Activated CD4-positive, alpha-beta T cell treated with anti-CD3 and anti-CD28 coated beads, Interleukin-2, Interleukin-4, amounts not matched to agents 100 ng/mL and 50 ng/mL, durations not matched to agents 16 hours and 8 hours (primary cell): ENCODE data around the gene PARD3.

Source experiments
- DNase-seq: peaks from one replicate; pipeline ENCODE4 v3.0.0-alpha.2; 2020; ENCODE audit warnings: low spot score

Gene PARD3

DNA sequence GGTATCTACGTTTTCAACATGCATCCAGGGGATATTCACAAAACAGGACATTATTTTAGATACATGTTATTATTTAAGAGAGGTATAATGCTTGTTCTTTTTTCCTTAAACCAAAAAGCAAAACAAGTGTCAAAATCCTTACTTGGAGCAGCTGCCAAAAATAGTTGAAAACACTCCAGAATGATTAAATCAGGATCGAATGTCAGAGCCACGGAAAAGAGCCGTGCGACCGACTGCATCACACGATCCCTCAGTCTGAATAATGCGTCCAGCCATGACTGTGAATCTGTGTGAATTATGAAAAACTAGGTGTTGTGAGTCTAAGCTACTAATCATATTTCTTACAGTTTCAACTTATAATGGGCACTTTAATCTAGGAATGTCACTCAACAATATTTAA, 126.0 kb downstream of the PARD3 start:
- no peak for DNase-seq

DNA sequence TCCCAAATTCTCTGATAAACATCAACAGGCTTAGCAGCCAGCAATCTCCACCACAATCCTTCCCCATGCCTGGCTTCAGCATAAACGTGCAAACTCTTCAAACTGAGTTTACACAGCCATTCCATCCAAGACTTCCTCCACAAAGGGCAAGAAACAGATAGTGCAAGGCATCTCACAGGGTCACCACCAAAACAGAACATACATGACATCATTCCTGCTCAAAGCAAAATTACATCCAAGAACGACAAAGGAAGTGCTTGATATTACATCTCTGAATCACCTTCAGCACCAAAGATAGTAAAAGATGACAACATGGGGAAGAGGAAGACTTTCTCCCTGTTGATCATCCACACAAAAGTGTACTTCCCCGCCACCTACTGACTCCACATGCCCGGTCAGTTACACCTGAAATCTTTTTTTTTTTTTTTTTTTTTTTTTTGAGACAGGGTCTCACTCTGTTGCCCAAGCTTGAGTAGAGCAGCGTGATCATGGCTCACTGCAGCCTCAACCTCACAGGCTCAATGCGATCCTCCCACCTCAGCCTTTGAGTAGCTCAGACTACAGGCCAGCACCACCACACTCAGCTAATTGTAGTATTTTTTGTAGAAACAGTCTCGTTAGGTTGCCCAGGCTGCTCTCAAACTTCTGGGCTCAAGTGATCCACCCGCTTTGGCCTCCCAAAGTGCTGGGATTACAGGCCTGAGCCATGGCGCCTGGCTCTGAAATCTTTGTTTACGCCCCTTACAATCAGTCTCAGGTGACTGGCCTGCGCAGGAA, 127.5 kb downstream of the PARD3 start:
- no peak for DNase-seq

DNA sequence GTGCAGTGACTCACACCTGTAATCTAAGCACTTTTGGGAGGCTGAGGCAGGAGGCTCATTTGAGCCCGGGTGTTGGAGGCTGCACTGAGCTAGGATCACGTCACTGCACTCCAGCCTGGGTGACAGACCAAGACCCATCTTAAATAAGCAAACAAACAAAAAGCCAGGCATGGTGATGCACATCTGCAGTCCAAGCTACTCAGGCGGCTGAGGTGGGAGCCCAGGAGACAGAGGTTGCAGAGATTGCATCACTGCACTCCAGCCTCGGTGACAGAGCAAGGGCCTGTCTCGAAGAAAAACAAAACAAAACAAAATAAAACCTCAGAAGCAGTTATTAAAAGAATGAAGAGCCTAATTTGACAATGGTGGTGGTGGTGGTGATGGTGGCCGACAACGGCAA, 132.5 kb downstream of the PARD3 start:
- no peak for DNase-seq

DNA sequence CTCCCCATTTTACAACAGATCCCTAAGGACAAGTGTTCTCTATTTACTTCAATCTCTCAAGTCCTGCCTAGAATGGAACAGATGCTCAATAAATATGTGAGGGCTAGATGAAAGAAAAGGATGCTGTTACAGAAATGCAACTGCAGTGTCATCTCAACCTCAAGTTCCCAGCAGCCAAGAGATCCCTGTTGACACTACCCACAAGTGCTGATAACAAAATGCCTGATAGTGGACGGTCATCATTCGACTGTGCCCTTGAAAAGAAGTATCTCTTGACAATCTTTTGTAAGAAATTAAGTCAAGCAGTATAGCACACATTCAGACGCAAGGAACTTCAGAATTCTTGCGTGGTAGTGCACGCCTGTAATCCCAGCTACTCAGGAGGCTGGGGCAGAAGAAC, 133.2 kb downstream of the PARD3 start:
- DNase-seq: no peak

DNA sequence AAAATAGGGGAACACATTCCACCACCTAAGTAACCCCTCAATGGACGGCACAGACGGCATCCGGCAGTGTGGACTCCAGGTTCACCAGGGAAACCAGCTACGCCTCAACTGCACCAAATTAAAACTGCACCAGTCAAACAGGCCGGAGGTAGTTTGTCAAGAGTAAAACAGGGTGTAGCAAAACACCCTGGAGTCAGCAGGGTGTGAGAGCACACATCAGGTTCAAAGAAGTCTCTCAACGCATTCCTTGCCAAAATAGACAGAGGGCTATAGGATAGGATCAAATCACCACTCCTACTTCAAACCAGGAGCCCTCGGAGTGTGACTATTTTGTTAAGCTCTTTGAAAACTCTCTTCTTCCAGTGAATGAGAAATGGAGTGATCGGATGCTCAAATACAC, 135.9 kb downstream of the PARD3 start:
- DNase-seq: no peak

DNA sequence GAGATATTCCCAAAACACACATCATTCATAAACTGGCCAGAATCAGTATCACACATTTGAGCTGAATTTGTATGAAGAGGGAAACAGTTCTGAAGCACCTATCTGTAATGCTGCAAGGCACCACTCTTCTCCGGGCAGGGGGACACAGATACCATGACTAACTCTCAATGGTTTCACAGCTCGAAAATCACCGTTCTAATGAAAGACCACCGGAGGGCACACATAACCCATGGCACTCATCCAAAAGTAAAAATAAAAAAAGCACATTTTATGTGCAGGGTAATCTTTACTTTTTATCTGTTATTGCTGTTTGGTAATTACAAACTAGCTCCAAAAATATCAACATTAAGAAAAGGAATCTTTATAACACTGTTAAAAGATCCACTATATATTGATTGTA, 137.5 kb downstream of the PARD3 start:
- no peak for DNase-seq

DNA sequence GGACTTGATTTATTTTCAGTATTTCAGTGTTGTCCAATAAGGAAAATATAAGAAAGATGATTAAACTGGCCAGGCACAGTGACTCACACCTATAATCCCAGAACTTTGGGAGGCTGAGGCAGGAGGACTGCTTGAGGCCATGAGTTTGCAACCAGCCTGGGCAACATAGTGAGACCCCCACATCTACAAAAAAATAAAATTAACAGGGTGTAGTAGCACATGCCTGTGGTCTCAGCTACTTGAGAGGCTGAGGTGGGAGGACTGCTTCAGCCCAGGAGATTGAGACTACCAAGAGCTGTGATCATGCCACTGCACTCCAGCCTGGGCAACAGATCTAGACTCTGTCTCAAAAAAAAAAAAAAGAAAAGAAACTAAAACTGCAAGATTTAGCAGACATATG, 138.0 kb downstream of the PARD3 start:
- DNase-seq: no peak

- no peak for DNase-seq
These were observed 140.9 kb downstream of the PARD3 start for GRCh38 chr10:34674176-34674575.

DNA sequence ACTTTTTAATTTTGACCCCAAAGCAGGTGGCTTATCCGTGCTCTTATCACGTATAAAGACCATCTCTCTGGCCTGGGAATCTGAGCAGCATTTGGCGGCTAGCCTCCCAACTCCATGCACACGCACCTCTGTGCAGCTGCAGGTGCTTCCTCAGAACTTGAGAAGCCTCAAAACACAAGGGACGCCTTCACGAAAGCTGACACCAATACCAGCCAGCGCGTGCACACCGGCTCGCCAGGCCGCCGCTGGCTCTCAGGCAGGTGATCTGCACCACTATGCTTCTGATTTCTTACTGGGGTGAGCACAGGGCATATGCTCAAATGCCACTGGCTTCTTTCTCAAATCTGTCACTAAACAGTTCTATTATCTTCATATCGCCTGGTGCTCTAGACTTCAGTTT, 145.0 kb downstream of the PARD3 start:
- DNase-seq: no peak

GRCh38 chr10:34669079-34669478, 146.0 kb downstream of the PARD3 start:
- DNase-seq: no peak

DNA sequence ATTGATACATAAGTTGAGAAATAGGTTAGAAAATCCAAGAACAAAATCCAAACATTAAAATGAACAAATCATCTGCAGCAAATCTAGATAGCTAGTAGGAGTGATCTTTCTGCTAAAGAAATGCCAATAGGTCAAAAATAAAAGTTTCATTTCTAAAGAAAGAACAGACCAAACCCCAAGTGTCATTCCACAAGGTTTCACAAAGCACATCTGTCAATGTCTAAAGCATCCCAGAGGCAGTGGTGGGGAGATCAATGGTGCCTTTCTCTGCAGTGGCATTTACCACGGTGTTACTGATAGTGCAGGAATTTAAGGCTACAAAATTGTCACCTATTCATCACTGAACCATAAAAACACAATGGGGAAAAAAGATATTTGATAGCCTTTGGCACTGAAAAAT, 147.9 kb downstream of the PARD3 start:
- no peak for DNase-seq

GRCh38 chr10:34666008-34666704, 148.9 kb downstream of the PARD3 start:
- peak; percentile 25 for DNase-seq

- DNase-seq: no peak
These were observed 150.4 kb downstream of the PARD3 start for GRCh38 chr10:34664706-34665105.

- no peak for DNase-seq
These were observed 153.5 kb downstream of the PARD3 start for GRCh38 chr10:34661580-34661979.

DNA sequence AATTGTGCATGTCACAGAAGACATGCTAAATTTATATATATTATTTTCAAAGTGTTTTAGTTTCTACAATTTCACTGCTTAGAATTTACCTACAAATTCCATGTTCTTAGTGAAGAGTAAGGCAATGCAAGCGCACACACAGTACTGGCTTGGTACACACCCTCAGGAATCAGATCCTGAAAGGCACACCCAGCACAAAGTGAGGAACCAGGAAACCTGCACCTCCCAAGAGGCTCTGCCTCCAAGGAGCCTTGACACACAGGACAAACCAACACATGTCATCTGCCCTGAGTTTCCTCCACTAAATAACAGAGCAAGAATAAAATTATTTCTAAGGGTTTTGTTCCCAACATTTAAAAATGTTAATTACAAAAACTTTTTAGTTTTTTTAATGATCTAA, 156.2 kb downstream of the PARD3 start:
- no peak for DNase-seq

DNA sequence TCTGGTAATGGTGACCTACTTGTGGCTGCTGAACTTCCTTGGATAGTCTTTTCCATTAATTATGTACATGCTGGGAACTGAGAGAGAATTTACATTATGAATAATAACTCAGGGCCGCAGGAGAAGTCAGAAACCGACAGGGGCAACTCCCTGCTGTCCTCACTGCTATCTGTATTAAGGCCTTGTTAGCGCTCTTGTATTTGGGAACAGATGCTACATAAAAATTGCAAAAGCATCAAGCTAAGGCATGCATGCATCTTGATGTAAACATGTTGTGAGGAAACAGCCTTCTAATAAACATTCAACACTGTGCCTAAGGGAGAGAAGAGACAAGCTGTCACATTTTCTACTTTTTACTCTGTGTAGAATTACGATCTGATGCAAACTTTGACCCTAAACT, 158.4 kb downstream of the PARD3 start:
- no peak for DNase-seq

- peak; percentile 49 for DNase-seq
These were observed 159.6 kb downstream of the PARD3 start for GRCh38 chr10:34655286-34656170.

DNA sequence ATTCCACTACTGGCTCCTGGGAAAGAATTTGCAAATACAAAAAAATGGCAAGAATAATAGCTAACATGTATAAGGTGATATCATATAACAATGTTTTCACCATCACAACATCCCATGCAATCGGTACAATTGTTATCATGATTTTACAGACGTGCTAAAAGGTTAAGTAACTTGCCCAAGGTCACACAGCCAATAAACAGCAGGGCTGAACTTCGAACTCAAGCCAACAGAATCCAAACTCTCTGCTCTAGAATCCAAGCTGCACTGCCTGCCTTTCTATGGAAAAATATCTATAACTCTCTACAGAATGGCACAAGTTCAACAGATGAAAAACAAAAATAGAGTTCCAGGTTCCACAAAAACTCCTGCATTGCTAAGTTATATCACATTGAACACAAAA, 160.9 kb downstream of the PARD3 start:
- DNase-seq: no peak

GRCh38 chr10:34653530-34653929, 161.6 kb downstream of the PARD3 start:
- no peak for DNase-seq

DNA sequence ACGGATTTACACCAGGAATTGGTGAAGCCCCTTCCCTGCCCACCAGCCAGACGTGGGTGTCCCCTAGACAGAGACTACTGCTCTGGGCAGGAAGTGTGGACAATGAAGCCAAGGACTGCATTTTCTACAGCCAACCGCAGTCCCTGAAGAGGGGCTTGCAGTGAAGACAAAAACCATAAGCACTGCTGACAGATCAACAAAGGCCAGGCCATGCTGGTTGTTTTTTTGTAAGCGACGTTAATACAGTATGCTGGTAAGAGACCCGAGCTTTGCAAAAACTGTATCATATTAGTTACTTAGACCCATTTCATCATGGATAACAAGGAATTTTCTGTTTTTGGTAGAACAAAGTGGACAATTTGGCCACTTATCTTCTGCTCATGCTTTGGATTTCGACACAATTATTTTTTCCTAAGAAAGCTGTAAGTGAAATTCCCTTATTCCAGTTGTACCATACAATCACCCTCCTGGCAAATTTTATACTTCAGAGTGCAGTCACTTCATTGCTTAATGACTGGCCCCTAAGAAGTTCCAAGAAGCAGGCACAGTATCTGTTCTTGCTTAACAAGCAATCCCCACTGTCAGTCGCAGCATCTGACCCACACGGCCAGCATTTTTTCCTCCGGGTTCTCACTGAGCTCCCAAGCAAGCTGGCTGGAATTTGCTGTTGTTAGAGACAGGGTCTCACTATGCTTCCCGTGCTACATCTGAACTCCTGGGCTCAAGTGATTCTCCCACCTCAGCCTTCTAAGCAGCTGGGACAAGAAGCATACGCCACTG, 163.5 kb downstream of the PARD3 start:
- DNase-seq: no peak

DNA sequence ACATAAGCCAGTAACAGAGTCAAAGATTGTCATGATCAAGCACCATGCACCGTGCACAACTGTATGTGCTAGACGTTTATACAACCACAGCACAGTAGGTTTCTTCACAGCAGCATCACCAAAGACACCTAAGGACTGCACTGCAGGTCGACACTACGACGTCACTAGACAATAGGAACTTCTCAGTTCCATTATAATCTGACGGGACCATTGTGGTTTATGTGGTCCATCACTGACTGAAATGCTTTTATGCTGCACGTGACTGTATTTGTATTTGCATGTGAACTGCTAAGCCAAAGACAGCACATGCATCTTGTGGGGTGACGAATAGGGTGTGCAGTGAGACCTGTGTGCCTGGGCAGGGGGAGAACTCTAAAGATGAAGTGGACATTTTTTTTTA, 164.9 kb downstream of the PARD3 start:
- DNase-seq: no peak

- DNase-seq: no peak
These were observed 165.7 kb downstream of the PARD3 start for GRCh38 chr10:34649385-34649784.
